Measurements from ENCODE around the gene SYCN.

GRCh38 chr19:39179754-39180153, 24.3 kb downstream of the SYCN start:
- TF ChIP-seq ZNF687 (CRISPR knock-in tag; IDR thresholded peaks at IDR 0.05) (no peak), RELA (CRISPR knock-in tag; IDR thresholded peaks at IDR 0.05) (no peak), TBL1XR1 (IDR thresholded peaks at IDR 0.05; ENCODE audit: borderline replicate concordance, low read length, partially characterized antibody) (no peak), PHF8 (CRISPR knock-in tag; IDR thresholded peaks at IDR 0.05) (no peak), RAD21 (CRISPR knock-in tag; IDR thresholded peaks at IDR 0.05) (no peak), REST (IDR thresholded peaks at IDR 0.05; ENCODE audit: borderline replicate concordance in 1 of 2, low read depth in 1 of 2, low read length in 2 of 2) (no peak), SATB2 (CRISPR knock-in tag; IDR thresholded peaks at IDR 0.05) (no peak)
